Stimulated activated CD8-positive, alpha-beta memory T cell treated with anti-CD3 and anti-CD28 coated beads, Interleukin-12 subunit alpha, Interleukin-12 subunit beta, amount 100 ng/mL, for 24 hours (primary cell): ENCODE data around the gene KIF3B.
"Not testable (repeated sequence)": the region's sequence is repeated elsewhere in the genome, so short reads cannot be mapped to it uniquely, and the experiment has no call there.

Experiments
- DNase-seq: peaks from one replicate; pipeline ENCODE4 v3.0.0-alpha.2; 2020; ENCODE audit errors: extremely low read depth

The KIF3B gene

GRCh38 chr20:32296412-32296811, 19.0 kb downstream of the KIF3B start:
- DNase-seq = no peak

GRCh38 chr20:32296819-32297420, 19.5 kb downstream of the KIF3B start:
- no peak for DNase-seq

DNA sequence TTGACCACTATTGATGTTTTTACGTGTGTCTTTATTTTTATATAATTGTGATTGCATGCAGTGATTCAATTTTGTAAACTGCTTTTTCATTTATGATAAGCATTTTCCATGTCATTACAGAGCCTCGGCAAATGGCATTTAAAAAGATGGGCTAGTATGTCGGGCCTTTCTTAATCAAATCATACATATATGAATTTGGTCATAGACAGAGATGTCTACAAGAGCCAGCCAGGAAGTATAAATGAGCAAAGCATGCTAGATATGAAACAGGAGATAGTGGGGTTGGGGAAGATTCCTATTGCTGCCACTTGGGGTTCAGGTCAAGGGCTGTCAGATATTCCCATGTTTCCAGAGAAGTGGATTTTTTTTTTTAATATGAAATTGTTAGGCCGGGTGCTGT, 20.0 kb downstream of the KIF3B start:
- DNase-seq = no peak

DNA sequence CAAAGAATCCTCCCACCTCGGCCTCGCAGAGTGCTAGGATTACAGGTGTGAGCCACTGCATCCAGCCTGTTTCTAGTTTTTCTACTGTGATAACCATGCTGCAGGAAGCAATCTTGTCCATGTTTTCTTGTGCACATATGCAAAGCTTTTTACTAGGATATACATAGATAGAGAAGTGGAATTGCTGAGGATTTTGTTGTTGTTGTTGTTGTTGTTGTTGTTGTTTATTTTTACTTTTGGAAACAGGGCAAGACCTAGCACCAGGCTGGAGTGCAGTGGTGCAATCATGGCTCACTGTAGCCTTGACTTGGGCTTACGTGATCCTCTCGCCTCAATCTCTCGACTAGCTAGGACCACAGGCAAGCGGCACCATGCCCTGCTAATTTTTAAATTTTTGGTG, 23.2 kb downstream of the KIF3B start:
- no peak for DNase-seq

DNA sequence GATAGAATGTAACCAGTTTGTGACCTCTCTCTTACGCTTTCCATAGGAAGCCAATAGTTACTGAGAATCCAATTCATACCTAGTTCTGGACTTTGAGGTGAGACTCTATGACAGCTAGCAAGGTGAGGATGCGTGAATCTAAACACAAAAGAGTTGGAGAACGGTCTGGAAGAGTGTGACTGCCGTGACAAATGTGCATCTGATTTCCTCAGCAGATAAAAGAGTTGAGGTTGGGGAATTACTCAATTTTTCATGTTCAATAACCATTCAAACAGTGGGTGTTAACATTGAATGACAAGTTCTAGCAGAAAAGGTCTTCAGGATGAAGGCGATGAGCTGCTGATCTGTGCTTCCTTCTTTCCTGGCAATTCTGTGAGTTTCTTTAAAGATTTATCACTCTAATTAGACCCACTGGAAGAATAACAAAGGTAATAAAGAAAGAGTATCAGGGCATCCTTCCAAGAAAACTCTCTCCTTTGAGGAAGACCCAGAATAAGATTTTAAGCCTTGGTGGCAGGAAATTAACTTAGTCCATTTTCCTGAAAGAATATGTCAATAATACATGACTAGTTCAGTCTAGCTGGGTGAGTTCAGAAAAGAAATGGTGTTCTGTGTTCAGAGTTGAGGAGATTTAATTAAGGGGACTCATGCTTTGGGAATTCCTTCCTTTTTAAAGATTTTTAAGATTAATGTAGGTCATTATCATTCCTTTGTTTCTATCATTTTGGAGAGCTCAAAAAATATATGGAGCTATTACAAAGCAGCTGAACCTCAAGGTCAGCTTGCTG, 24.5 kb downstream of the KIF3B start:
- DNase-seq = no peak

DNA sequence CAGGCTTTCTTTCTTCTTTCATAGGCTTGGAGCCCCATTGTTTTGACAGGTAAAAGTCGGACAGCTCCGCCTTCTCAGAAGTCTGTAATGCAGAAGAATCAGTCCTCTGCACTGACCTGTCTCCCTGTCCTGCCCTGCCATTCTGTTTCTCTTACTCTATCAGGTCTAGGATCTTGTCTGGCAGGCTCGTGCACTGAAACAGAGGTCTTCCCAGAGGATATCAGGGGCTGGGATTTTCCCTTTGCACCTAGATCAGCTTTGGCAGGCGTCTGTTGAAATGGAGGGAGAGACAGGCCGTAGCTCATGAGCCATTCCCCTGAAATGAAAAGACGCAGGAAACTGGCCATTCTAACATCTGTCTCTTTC, 25.0 kb downstream of the KIF3B start:
- no peak for DNase-seq

DNA sequence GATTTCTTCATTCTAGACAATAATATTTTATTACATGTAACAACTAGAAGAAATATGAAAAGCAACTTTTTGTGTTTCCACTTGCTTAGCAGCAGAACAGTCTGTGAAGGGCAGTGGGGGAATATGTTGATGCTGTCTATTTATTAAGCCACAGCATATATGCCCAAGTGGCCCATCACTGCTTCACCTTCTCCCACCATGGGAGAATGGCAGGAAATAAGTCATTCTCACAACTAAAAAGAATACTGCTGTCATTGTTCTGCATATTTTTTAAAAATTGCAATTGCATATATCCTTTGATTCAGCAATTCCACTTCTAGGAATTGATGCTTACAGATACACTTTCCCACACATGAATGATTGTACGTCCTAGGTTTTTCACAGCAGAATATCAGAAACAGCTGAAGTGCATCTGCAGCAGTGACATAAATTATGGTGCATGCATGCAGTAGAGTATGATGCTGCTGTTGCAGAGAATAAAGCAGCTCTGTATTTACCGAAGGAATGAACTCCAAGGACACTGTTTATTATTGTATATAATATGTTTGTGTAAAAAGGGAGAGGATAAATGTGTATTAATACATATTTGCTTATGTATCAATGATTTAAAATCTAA, 26.8 kb downstream of the KIF3B start:
- no peak for DNase-seq

- DNase-seq = no peak
These were observed 35.4 kb downstream of the KIF3B start for GRCh38 chr20:32312718-32313424.

DNA sequence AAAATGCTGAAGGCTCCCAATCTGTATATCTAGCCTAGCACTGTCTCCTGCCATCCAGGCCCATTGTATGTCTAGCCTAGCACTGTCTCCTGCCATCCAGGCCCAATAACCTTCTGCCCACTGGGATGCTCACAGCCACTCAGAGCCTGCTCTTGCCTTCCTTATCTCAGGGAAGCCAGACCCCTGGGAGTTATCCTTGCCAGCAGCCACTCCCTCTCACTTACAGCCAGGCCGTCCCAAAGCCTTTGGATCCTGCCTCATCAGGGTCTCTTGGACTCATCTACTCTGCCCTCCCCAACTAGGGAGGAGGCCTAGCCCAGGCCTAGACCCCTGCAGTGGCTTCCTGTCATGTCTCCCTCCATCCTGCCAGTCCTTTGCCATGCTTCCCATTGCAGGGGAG, 37.3 kb downstream of the KIF3B start:
- no peak for DNase-seq

GRCh38 chr20:32315399-32315798, 37.9 kb downstream of the KIF3B start:
- no peak for DNase-seq

DNA sequence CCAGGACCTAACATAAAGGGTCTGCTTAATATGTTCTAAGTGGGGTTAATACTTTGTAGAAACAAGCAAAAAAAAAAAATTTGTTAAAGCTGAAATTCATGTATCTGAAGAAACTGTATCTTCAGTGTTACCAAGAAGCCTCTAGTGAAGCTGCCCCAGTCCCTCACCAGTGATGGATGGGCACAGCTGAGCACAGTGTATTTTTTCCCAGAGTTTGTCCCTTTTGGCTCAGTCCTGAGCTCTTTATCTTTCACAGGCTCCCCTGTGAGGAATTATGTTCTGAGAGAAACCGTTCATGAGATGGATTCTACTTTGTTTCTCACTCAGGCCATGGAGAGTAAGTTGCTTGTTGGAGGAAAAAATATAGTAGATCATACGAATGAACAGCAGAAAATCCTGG, 38.4 kb downstream of the KIF3B start:
- DNase-seq = no peak

GRCh38 chr20:32316667-32317066, 39.2 kb downstream of the KIF3B start:
- DNase-seq = no peak

DNA sequence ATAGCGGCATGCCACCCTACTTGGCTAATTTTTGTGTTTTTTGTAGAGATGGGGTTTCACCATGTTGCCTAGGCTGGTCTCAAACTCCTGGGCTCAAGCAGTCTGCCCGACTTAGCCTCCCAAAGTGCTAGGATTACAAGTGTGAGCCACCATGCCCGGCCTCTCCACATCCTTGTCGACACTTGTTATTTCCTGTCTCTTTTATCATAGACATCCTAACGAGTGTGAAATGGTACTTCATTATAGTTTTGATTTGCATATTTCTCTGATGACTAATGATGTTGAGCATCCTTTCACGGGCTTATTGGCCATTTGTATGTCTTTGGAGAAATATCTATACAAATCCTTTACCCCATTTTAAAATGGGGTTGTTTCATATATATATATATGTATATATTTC, 41.6 kb downstream of the KIF3B start:
- DNase-seq = no peak

- no peak for DNase-seq
These were observed 42.9 kb downstream of the KIF3B start for GRCh38 chr20:32320305-32320704.

DNA sequence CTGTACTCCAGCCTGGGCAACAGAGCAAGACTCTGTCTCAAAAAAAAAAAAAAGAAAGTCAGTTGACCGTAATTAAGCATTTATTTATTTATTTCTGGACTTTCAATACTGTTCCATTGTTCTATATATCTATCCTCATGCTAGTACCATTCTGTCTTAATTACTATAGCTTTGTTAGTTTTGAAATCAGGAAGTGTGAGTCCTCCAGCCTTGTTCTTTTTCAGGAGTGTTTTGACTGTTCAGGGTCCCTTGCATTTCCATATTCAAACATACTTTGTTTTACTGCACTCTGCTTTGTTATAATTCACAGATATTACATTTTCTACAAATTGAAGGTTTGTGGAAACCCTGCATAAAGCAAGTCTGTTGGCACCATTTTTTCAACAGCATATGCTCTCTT, 43.9 kb downstream of the KIF3B start:
- DNase-seq = no peak

GRCh38 chr20:32322260-32322659, 44.8 kb downstream of the KIF3B start:
- not testable (repeated sequence) for DNase-seq

- DNase-seq = not testable (repeated sequence)
These were observed 46.3 kb downstream of the KIF3B start for GRCh38 chr20:32323761-32324160.

GRCh38 chr20:32325706-32326503, 48.5 kb downstream of the KIF3B start:
- DNase-seq = no peak

DNA sequence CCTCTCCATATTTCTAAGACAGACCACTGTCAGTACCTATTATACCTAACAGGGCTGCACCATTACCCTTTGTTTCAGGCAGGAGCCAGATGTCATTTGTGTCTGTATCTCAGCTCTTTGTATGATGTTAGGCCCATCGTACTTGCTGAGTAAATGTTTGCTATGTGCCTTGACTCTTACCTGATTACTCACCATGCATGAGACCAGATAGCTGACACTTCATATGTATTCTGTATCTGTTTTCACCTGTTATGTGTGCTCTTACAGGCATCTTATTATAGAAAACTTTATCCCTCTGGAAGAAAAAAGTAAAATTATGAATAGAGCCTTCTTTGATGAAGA, 49.0 kb downstream of the KIF3B start:
- DNase-seq = no peak

DNA sequence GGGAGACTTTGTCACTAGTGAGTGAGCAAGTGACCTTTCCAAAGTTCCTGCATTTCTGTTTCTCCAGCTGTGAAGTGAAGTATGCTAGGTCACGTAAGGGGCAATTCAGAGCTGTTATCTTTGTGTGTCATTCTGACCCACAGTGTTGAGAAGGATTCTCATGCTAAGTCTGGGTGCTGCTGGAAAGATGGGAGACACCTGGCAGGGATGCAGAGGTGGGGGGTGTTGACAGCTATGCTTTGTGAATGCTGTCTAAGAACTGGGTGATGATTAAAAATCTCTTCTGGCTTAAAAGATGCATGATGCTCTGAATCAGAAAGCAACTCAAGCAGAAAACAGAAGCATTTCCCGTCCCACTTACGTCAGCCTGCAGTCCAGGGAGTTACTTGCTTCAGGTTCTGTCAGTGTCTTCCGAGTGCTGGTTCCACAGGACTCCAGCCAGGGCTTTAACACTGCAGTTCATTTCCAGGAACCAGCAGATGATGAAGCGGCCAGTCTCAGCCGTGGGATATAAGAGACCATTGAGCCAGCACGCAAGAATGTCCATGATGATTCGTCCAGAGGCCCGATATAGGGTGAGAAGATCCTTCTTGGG, 49.7 kb downstream of the KIF3B start:
- DNase-seq = no peak

DNA sequence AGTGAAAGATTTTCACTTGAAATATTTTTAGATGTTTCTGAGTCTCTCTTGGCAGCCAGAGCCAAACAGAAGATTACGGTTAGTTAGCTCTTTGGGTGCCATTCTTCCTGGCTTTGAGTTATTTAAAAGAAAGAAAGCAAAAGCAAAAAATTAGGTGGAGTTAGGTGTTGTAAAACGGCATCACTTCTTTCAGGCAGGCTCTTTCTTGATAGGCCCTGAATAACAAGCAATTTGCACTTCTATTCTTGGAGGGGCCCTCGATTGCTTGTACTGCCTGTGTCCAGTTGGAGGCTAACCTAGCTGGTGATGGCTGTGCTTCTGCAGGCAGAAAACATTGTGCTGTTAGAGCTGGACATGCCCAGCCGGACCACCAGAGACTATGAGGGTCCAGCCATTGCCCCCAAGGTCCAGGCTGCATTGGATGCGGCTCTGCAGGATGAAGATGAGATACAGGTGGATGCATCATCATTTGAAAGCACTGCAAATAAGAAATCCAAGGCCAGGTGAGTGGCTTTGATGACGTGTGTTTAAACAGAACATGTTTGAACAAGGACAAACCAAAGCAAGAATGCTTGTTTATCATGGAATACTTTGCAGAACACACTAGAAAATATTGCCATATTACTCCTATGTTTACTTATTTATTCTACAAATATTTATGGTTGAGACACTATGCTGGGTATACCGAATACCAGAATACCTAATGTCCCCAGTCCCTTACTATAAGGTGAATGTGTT, 52.5 kb downstream of the KIF3B start:
- no peak for DNase-seq
